HG02678 (cell line): ENCODE results near the gene VGLL4.
"Not testable (repeated sequence)": the region's sequence is repeated elsewhere in the genome, so short reads cannot be mapped to it uniquely, and the experiment has no call there.

Experiments used
- ATAC-seq: cut with Tn5 transposase; IDR thresholded peaks from one replicate; pipeline ENCODE4 v1.9.1; 2021; ENCODE audit warnings: mild to moderate bottlenecking, moderate library complexity; ENCODE audit not compliant: unreplicated experiment

VGLL4 gene

DNA sequence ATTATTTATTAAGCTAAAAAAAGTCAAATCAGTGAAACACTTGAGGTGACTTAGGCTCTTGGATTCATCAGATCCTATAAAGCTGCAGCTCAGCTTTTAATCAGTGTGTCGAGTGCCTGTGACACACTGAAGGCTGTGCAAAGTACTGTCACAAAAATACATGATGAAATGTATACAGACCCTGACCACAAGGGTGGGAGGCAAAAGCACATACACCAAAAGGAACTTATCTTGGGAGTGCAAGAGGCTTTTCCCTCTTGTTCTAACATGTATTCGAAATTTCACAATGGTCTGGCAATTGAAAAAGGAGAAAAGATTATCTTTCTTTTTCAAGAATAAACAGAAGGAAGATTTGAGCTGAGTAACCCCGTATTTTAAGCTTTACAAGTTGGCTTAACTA lies 35.9 kb downstream of the VGLL4 start:
- ATAC-seq = no peak

DNA sequence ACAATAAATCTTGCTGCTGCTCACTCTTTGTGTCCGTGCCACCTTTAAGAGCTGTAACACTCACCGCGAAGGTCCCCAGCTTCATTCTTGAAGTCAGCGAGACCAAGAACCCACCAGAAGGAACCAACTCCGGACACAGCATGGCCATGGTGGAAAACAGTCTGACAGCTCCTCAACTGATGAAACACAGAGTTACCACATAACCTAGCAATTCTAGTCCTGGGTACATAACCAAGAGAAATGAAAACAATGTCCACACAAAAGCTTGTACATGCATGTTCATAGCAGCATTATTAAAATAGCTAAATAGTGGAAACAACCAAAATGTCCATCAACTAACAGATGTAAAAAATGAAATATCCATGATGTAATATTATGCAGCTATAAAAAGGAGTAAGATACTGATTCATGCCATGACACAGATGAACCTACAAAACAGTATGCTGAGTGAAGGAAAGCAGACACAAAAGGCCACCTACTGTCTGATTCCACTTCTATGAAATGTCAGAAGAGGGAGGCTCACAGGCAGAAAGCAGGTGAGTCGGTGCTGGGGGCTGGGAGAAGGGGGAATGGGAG lies 36.8 kb downstream of the VGLL4 start:
- ATAC-seq = no peak

DNA sequence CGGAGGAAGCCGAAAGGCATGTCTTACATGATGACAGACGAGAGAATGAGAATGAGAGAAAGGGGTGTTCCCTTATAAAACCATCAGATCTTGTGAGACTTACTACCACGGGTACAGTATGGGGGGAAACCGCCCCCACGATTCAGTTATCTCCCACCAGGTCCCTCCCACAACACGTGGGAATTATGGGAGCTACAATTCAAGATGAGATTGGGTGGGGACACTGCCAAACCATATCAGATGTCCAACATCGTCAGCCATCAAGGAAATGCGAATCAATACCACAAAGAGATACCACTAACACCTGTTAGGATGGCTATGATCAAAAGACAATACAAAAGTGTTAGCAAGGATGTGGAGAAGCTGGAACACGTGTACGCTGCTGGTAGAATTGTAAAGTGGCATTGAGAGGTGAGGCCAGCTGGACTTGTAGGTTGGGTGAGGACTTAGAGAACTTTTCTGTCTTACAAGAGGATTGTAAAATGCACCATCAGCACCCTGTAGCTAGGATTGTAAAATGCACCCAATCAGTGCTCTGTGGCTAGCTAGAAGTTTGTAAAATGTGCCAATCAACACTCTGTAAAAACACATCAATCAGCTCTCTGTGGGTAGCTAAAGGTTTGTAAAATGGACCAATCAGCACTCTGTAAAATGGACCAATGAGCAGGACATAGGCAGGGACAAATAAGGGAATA lies 37.5 kb downstream of the VGLL4 start:
- no peak for ATAC-seq

DNA sequence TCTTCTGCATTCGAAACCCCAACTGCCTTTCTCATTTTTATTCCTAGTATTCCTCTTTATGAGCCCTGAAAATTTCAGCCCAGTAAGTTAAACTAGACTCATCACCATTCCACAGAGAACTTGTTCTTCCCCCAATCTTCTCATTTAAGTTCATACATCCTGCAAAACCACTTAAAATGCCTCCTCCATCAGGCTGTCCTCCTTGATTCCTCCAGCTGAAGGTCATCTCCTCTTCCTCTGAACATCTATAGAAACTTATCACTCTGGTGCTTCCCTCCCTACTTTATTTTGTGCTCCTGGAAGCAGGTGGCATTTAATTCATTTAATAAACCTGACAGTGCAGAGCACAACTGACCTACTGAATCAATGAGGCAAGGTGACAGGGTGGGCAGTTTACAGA lies 38.3 kb downstream of the VGLL4 start:
- ATAC-seq = no peak

DNA sequence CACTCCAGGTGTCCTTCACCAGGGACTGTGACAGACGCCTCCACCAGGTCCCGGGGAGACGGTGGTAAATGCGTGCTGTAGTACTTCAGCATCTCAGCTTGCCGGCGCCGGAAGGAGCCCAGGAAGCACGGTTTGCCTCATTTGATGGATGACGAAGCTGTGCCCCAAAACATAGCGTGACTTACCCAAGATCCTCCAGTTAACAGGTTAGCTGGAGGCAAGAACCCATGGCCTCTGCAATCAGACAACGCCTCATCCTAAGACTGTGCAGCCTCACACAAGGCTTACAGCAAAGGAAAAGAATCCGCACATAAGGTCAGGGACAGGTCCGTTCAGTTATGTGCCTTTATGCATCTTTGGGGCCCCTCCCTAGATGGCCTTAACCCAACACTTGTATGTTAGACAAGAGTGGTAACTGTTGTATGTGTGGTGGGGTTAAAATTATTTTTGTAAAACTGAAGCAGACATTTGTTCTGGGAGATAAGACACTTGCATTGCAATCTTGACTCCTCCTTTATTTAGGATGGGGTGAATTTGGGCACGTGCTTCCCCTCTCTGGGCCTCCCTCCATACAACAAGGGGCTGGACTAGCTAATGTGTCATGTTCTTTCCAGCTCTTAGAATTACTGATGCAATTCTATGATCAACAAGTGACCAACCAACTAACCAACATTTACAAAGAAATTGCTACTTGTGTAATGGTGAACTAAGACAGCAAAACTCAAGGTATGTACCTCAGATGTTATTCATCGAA lies 39.4 kb downstream of the VGLL4 start:
- ATAC-seq = no peak

DNA sequence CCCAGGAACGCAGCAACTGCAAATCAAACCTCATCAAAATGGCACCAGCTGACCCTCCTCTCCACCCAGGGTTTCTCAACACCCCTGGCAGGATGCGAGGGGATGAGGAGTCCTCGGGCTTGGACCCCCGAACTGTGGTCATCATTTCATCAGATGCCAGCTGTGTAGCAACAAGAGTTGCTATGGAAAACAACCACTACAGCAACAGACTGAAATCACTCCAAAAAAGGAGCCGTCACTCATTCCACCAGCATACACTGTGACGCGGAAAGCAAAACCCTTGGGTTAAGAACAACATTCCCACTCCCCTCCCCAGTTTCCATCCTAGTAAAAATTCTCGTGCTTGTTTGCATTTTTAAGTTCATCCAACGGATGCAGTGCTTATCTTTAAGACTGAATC lies 40.1 kb downstream of the VGLL4 start:
- ATAC-seq = no peak

DNA sequence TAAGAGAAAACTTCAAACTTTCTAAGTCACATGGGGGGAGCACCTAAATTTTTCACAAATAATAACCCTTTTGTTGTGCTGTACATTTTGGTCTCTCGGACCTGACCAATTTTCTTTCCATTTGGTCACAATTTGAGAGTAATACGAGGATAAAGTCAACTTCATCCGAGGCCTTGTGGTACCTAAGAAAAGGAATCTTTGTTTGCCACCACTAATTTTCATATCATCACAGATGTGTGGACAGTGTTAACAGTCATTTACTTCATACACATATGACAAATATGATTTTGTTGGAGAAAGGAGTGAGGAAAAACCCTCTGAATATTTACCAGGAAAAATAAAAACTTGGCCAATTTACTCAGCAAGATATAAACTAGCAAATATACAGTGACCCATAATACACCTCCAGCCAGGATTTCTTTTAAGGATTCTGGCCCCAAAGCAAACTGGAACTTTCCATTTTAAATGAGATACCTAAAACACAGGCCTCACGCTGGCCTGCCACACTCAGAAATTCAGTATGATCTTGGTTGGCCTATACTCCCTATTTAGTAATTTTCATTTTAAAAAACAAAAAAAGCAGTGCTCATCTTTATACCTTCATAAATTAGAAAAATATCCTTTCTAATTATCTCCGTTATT lies 40.7 kb downstream of the VGLL4 start:
- no peak for ATAC-seq

DNA sequence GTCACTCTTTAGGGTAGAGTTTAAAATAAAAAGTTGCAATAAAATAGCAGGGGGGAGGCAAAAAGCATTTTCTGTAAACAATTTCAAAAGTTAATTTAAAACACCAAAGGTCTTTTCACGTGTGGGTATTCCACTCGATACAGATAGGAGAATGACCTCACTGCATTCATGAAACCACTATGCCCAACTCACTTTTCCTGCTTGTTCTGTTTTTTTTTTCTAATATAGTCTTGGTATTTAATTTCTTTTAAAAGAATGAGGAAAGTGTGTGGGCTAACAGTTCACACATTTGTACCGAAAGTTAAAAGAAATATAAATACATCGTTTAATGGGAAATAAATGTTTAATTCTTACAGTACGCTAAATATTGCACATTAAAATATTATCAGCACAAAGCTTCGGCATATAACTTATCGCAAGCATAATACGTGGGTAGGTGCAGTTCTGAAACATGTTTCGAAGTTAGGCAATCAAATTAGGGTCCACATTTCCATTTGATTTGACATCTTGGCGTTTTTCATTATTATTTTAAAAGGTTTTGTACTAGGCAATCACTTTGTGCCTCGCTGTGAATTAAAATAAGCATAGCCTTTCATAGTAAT lies 41.4 kb downstream of the VGLL4 start:
- ATAC-seq = no peak

DNA sequence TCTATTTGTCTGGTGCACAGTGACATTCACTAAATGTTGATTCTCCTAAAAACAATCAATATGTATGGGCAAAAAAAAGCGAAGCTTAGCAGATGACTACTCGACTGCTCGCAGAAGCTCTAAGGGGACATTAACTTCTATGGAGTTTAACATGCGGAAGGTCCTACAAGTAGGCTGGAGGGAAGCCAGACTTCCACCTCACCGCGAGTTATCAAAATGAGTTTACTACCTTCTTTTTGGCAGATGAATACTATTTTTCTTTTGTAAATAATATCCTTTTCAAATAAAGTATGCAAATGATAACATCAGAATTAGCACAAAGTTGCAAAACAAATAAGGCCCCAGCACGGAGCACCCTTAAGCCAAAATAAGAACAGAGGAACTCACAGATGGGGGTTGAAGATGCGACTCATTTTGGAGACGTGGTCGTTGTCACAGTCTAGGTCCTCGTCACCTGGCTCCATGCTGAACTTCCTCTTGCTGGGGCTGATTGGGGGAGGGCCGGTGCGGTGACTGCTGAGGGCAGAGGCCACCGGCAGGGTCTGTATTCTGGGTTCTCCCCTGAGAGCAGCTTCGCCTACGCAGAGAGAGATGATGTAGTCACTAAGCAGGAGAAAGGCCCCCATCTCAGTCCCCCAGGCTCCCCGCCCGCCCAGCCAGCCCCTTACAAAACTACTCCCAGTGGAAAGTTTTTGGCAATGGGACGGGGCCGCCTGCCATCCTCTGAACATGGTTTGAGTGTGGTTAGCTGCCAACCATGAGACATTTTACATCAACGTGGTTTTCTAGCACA lies 42.1 kb downstream of the VGLL4 start:
- peak; percentile 87 for ATAC-seq

DNA sequence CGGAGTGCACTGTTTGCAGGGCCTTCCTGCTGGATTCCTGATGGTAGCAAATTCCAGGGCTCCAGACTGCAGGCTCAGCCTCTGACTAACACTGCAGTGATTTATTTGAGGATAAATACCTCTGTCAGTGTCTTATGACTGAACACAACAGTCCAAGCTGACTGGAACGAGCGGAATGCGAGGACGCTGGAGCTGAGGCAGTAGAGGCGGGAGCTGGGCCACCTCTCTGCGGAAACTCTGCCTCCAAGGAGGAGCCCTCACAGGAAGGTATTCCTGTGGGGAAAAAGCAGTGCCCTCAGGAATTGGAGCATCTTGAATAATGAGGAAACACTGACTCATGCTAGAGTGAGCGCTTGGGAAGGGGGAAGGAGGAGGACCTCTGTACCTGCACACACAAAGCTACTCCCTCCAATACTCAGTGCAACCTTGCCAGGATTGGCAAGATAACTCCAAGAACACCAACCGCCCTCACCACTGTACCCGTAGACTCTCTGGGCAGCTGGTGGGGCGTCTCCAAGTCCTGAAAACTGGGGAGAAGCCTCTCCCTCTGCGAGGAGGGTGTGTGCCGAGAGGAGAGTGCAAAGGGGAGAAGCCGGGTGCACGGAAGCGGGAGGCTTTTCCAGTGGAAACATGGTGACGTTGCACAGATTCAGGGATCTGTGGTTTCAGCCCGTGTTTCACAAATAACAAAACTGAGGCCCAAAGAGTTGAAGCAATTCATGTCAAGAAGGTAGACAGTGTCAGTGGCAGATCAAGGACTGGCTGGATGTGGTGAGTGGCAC lies 43.0 kb downstream of the VGLL4 start:
- ATAC-seq = no peak

DNA sequence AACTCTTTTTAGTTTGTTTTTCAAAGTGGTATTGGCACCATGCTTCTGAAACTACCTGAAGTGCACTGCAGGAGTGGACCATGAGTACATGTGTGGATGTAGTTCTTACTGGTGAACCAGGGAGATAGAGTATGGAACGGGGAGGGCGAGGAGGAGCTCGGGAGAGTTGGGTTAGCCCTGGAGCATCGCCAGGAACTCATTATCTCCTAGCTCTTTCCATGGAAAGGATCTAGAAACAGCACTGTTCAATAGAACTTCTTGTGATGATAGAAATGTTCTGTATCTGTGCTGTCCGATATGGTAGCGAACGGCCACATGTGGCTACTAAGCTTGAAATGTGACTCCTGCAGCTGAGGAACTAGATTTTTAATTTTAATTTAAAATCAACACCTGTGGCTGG lies 47.3 kb downstream of the VGLL4 start:
- ATAC-seq = no peak

DNA sequence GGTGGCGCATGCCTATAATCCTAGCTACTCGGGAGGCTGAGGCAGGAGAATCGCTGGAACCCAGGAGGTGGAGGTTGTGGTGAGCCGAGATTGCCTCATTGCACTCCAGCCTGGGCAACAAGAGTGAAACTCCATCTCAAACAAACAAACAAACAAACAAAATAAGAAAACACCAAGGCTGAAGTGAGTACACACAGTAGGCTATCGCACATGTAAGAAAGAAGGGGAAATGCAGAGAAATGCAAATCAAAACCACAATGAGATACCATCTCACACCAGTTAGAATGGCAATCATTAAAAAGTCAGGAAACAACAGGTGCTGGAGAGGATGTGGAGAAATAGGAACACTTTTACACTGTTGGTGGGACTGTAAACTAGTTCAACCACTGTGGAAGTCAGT lies 48.7 kb downstream of the VGLL4 start:
- not testable (repeated sequence) for ATAC-seq

DNA sequence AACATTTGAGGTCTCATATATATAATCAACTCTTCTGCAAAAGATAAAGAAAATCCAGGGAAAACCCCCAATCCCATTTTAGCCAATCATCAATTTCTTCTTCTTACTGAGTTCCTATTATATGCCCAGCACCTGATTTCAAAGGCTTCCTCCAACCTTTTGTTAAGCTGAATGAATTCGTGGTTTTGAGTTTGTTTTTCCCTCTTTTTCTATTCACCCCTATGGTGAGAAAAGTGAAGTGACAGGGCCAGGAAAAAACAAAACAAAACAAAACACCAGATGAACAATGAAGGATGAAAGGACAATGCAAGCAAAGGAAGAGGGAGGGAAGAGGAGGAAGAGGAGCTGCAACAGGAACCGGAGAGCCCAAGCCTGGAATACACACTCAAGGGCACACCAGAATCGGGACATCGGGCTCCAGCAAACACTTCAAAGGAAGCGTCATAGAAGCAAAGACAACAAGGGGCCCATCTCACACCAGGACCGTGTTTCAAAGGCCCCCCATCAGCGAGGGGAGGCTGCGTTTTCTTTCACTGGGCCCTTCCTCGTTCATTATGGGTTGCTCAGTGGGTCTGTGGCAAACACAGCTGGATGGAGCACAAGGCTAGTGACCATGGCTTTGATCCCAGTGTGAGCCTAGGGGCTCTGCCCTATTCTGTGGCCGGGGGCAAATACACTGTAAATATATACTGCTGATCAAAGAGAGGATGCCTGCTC lies 50.2 kb downstream of the VGLL4 start:
- ATAC-seq = no peak

DNA sequence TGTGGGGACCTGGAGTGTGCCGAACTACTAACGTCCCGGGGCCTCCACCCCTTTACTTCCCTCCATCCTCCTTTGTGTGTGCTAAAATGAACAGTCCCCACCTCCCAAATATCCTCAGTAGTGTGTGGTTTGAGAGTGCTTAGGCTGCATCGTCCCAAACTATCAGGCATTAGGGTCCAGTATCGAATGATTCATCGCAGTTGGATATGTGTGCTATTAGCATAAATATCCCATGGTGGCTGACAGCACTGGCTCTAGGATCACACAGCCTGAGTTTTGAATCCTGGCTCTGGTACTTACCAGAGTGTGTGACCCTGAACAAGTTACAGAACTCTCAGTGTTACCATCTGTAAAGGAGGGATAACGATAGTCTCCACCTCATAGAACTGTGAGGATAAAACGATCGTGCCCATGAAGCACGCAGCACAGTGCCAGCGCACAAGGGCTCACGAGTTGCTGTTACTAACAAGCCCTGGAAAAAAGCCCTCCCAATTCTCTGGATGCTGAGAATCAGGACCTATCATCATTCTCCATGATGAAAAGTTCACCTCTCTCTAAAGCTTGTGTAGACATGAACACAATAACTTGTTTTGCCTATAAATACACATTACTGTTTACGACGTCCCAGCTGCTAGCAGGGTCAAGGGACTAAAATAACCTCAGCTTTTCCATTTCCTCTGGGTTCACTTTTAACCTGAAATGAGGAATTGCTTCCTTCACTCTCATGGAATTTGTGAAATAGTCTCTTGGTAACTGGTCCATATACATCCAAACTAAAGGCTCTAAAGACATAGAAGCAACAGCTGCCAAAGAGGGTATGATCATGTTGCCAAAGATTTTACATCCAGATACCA lies 51.0 kb downstream of the VGLL4 start:
- no peak for ATAC-seq

DNA sequence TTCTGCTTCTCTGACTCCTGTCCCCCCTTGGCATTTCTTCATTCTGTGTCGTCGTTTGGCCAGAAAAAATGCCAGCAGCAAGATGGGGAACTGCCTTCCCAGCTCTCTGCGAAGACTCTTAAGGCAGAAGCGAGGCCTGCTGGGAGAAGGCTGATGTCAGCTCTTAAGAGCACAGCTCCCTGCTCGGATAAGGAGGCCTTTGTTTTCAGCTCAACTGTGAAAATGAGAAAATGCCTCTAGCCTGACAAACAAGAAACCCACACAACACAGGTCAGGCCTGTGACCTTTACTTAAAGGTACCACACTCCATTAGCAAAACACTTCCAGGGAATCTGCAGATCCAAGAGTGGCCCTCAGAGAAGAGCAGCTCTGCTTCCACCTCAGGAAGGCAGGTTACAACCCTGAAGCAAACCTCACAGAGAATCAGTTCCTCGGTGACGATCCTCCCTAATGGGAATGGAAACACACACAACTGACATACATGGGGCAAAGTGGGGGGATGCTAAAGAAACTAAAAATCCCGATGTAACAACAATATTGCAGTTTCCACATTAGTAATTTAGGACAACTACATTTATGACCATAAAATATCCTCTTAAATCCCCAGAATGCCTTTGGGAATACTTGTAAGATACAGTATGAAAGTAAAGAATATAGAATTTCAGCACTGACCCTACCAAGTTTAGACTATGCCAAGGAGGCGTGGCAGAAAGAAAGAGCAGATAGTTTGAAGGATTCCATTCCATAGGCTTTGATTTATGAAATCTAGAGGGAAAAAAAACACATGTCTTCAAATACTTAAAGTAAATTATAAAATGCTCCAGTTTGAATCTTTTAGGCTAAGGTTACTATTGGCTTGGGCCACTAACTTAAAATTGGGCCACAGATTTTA lies 52.1 kb downstream of the VGLL4 start:
- ATAC-seq = no peak

DNA sequence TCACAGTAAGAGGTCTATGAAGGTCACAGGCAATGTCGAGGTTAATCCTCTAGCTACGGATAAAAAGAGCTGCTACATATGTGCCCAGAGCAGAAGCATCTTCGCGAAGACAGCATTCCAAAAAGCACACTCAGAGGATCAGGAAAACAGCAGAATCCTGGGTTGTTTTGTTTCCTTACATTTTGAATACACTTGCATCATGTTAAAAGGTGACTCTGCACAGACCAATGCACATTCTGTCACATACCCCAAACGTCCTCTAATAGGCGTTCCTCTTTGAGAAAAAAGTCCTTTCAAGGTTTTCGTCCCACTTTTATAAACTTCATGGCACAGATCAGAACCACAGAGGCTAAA lies 52.7 kb downstream of the VGLL4 start:
- no peak for ATAC-seq

DNA sequence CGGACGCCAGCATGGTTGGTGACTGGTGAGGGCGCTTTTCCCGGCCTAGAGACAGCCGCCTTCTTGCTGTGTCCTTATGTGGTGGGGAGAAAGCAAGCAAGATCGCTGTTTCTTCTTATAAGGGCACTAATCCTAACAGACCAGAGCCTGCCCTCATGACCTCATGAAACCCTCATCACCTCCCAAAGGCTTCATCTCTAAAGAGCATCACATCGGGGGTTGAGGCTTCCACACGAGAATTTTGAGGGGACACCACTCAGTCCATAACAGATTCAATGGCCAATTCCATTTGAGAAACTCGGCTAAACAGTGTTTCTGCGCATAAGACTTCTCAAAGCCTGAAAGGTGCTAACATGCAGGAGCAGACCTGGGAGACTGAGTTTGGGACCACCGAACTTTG lies 54.0 kb downstream of the VGLL4 start:
- ATAC-seq = no peak
